A549 (cell line): ENCODE measurements around the gene CXorf49B. TPM values are rescaled to one million over a fixed set of nuclear protein-coding genes. Genes with fewer than 3 reads are reported as not detected.

Experiments used
- ATAC-seq, 2 experiments: fragments of 200-7000 bp in 1 of 2; fragments of >200 bp in 1 of 2; cut with Nextera tagmentation in 1 of 2; cut with Tn5 transposase in 1 of 2; 3 replicates each; pipeline versions ENCODE4 v1.8.0 to v1.9.1; 2018 to 2020; ENCODE audit warnings: mild to moderate bottlenecking in 1 of 2, moderate library complexity in 1 of 2
- CTCF ChIA-PET: fragments of 300-600 bp; sonication (Branson Sonifier 250); formaldehyde crosslinking; extraction: SDS; loops from one replicate; lab custom pipeline; 2021; ENCODE audit warnings: antibody characterized with exemption, inconsistent platforms; lab: Yijun Ruan, JAX
- POLR2A ChIA-PET: fragments of 350-600 bp; formaldehyde crosslinking; extraction: SDS; loops from one replicate; lab custom pipeline; 2021; ENCODE audit warnings: antibody characterized with exemption, inconsistent platforms; lab: Yijun Ruan, JAX
- DNase-seq, 2 experiments: peaks; one replicate each; pipeline versions ENCODE4 v3.0.0 to v3.0.0-alpha.2; 2011 to 2016; ENCODE audit warnings: low read depth in 1 of 2, low spot score in 1 of 2
- FAIRE-seq: peaks from 2 replicates; lab custom pipeline; 2011; peaks lifted over from hg19 to GRCh38; lab: Jason Lieb, UNC
- H3K27ac ChIP-seq, 2 experiments: fragments of >200 bp; sonication (Bioruptor Twin); formaldehyde crosslinking; 3 replicates each; pipeline ENCODE4 v1.5.1; 2016 to 2017
- H3K4me1 ChIP-seq: fragments of >200 bp; sonication (Bioruptor Twin); formaldehyde crosslinking; 3 replicates; pipeline ENCODE4 v1.6.1; 2016
- H3K4me2 ChIP-seq: fragments of >200 bp; sonication (Bioruptor Twin); formaldehyde crosslinking; 3 replicates; pipeline ENCODE4 v1.6.1; 2016
- H3K4me3 ChIP-seq: fragments of >200 bp; sonication (Bioruptor Twin); formaldehyde crosslinking; 3 replicates; pipeline ENCODE4 v1.5.1; 2016
- H3K9me3 ChIP-seq: fragments of >200 bp; sonication (Bioruptor Twin); formaldehyde crosslinking; 3 replicates; pipeline ENCODE4 v1.6.1; 2016
- BHLHE40 ChIP-seq: IDR thresholded peaks from 2 replicates; pipeline ENCODE4 v1.6.1; 2012; ENCODE audit warnings: low read depth, low read length, inconsistent platforms
- EHMT2 ChIP-seq: fragments of 200-600 bp; sonication (generic); IDR thresholded peaks from 2 replicates; pipeline ENCODE4 v1.6.1; 2016; ENCODE audit warnings: antibody characterized with exemption, low read depth, mild to moderate bottlenecking, moderate library complexity
- ZC3H11A ChIP-seq: fragments of 450-650 bp; IDR thresholded peaks from 2 replicates; pipeline ENCODE4 v1.6.1; 2014; ENCODE audit warnings: antibody characterized with exemption, mild to moderate bottlenecking
- WGBS: methylation state at CpG from one replicate; pipeline ENCODE4 v1.1.6; 2017; ENCODE audit errors: missing lambda C conversion rate; 5-methylcytosine and 5-hydroxymethylcytosine counted together
- polyA plus RNA-seq, 4 experiments: library from polyadenylated mRNA; depleted of rRNA in 3 of 4; stranded (reverse); fragments of >200 nt; fragmentation: RNase III in 1 of 4; extraction: RNeasy Plus Mini Kit Qiagen cat#74134 plus additional on column Dnase treatment in 1 of 4; gene quantifications; 2 replicates in 3 of 4; 3 replicates in 1 of 4; pipeline ENCODE4 v1.2.3, GENCODE V29; 2011 to 2017
- small RNA-seq, 6 experiments: library from RNA; depleted of rRNA; stranded (forward); fragments of <200 nt; gene quantifications; one replicate each; pipeline ENCODE3, GENCODE V24; 2012
- TF ChIP-seq, protein P1 (sequence below): fragments of 200-600 bp; sonication (generic); IDR thresholded peaks from 2 replicates; pipeline ENCODE4 v1.6.1; 2016; ENCODE audit warnings: antibody characterized with exemption, mild to moderate bottlenecking, moderate library complexity

Gene CXorf49B
- polyA plus RNA-seq, 2 of the 4 experiments (the other 2 are of a cell fraction): not detected

DNA sequence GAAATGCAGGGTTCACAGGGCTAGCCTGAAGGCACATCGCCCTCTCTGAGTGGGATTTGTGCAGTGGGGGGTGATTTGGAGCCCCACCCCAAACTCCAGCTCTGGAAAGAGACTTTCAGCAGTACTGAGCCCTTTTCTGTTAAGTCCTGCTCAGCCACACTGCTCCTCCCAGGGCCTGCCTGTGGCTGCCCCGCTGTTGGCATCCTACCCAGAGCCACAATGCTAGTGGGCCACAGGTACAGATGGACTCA, 52.7 kb downstream of the CXorf49B start:
- ATAC-seq: no peak
- Histone ChIP-seq H3K27ac (no peak overlapping the region), H3K4me2 (no peak overlapping the region), H3K4me3 (no peak overlapping the region), H3K4me1 (no peaks in the 10 kb centered on the region), H3K9me3 (no peaks in the 10 kb centered on the region)
- 6% methylated on average over 2 of the region's 2 CpGs for WGBS
- POLR2A ChIA-PET: interaction anchor here (1.1 kb wide), 1 partner anchor 9 kb away, joined by 3 read pairs; no protein-coding TSS in a partner anchor
- no peak for FAIRE-seq
- TF ChIP-seq ZC3H11A: no peak
- TF ChIP-seq EHMT2: no peak
- no peak for TF ChIP-seq BHLHE40
- TF ChIP-seq, protein P1, sequence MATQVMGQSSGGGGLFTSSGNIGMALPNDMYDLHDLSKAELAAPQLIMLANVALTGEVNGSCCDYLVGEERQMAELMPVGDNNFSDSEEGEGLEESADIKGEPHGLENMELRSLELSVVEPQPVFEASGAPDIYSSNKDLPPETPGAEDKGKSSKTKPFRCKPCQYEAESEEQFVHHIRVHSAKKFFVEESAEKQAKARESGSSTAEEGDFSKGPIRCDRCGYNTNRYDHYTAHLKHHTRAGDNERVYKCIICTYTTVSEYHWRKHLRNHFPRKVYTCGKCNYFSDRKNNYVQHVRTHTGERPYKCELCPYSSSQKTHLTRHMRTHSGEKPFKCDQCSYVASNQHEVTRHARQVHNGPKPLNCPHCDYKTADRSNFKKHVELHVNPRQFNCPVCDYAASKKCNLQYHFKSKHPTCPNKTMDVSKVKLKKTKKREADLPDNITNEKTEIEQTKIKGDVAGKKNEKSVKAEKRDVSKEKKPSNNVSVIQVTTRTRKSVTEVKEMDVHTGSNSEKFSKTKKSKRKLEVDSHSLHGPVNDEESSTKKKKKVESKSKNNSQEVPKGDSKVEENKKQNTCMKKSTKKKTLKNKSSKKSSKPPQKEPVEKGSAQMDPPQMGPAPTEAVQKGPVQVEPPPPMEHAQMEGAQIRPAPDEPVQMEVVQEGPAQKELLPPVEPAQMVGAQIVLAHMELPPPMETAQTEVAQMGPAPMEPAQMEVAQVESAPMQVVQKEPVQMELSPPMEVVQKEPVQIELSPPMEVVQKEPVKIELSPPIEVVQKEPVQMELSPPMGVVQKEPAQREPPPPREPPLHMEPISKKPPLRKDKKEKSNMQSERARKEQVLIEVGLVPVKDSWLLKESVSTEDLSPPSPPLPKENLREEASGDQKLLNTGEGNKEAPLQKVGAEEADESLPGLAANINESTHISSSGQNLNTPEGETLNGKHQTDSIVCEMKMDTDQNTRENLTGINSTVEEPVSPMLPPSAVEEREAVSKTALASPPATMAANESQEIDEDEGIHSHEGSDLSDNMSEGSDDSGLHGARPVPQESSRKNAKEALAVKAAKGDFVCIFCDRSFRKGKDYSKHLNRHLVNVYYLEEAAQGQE: no peak
- CTCF ChIA-PET: interaction anchor here (1.2 kb wide), 1 partner anchor 44 kb away, joined by 5 read pairs; no protein-coding TSS in a partner anchor
- no peak for DNase-seq

Small RNAs within 50 kb of the gene (small RNA-seq; reads per million reads assigned to genes)
- gene BX276092.1: 0 reads per million in 6 experiments
- 0 reads per million in 6 experiments for gene BX276092.6
- gene BX276092.8: 0 reads per million in 6 experiments

Other genes with a start within 250 kb of the CXorf49B start
- 290 and 300 TPM in 2 replicates for gene OGT, start 230.2 kb upstream of the CXorf49B start, polyA plus RNA-seq (2011; rRNA removed)
- 42.7 to 47.8 TPM (median 47.3 TPM) in 3 replicates for gene OGT, start 230.2 kb upstream of the CXorf49B start, polyA plus RNA-seq (2017; fragmentation: RNase III; extraction: RNeasy Plus Mini Kit Qiagen cat#74134 plus additional on column Dnase treatment)
- gene GCNA, start 184.9 kb upstream of the CXorf49B start, polyA plus RNA-seq (2011; rRNA removed): 1.5 and 1.7 TPM in 2 replicates
- gene GCNA, start 184.9 kb upstream of the CXorf49B start, polyA plus RNA-seq (2017; fragmentation: RNase III; extraction: RNeasy Plus Mini Kit Qiagen cat#74134 plus additional on column Dnase treatment): 1.4 to 1.6 TPM (median 1.6 TPM) in 3 replicates
- not detected in 2 replicates for gene CXCR3, start 144.8 kb upstream of the CXorf49B start, polyA plus RNA-seq (2011; rRNA removed)
- gene CXCR3, start 144.8 kb upstream of the CXorf49B start, polyA plus RNA-seq (2017; fragmentation: RNase III; extraction: RNeasy Plus Mini Kit Qiagen cat#74134 plus additional on column Dnase treatment): not detected in 3 replicates
- not detected in 2 replicates for gene CXorf49, start 45.1 kb upstream of the CXorf49B start, polyA plus RNA-seq (2011; rRNA removed)
- not detected in 3 replicates for gene CXorf49, start 45.1 kb upstream of the CXorf49B start, polyA plus RNA-seq (2017; fragmentation: RNase III; extraction: RNeasy Plus Mini Kit Qiagen cat#74134 plus additional on column Dnase treatment)
- 0.48 and 0.89 TPM in 2 replicates for gene NHSL2, start 147.5 kb downstream of the CXorf49B start, polyA plus RNA-seq (2011; rRNA removed)
- gene NHSL2, start 147.5 kb downstream of the CXorf49B start, polyA plus RNA-seq (2017; fragmentation: RNase III; extraction: RNeasy Plus Mini Kit Qiagen cat#74134 plus additional on column Dnase treatment): 0.26 to 0.31 TPM (median 0.29 TPM) in 3 replicates